ENCODE data around the gene CEACAM3. TPM values are rescaled to one million over a fixed set of nuclear protein-coding genes. Genes with fewer than 3 reads are reported as not detected.

The CEACAM3 gene
- total and polyA plus RNA-seq, 2 of the 8 experiments (the other 6 are each of a cell fraction or from before 2014, with no cell fraction given): not detected

GRCh38 chr19:41755328-41755913 is 41.0 kb upstream of the CEACAM3 start, which contains the start of gene CEACAM6:
Gene CEACAM6 (plus strand): TSS chr19:41755530. CDS start chr19:41755639, 109 bp downstream.
- Histone ChIP-seq H3K14ac (ENCODE audit: insufficient read length) (no peak within 1 kb of the TSS), H3K4ac (replicated peaks; ENCODE audit: insufficient read length, low read depth, low read length) (no peak within 1 kb of the TSS), H3K9ac (replicated peaks in 1 of 4; ENCODE audit: extremely low read depth in 1 of 4, low read depth in 3 of 4, low read length in 3 of 4) (no peak within 1 kb of the TSS), H2BK15ac (ENCODE audit: low read length) (no peak within 1 kb of the TSS), H3K79me2 (ENCODE audit: control insufficient read depth in 1 of 2, insufficient read depth in 2 of 2, low read length in 2 of 2) (no peaks in the 10 kb centered on the region), H2AK5ac (ENCODE audit: low read depth, low read length) (no peak within 1 kb of the TSS), H2BK12ac (ENCODE audit: low read depth, low read length) (no peak within 1 kb of the TSS), H3K4me3 (ENCODE audit: extremely low read depth in 1 of 4, insufficient read depth in 2 of 4, low read depth in 3 of 4, low read length in 4 of 4) (no peak within 1 kb of the TSS), H2BK120ac (replicated peaks; ENCODE audit: low read depth, low read length) (no peak within 1 kb of the TSS), H3K9me3 (ENCODE audit: insufficient read depth in 2 of 2, low read depth in 1 of 2, low read length in 1 of 2) (peaks cover 35 to 77% of the 10 kb centered on the region in 2 experiments), H3K56ac (replicated peaks; ENCODE audit: insufficient read length, low read depth, low read length) (no peak within 1 kb of the TSS), H4K91ac (replicated peaks; ENCODE audit: insufficient read length, low read length) (no peak within 1 kb of the TSS), H4K20me1 (replicated peaks in 1 of 2; ENCODE audit: control insufficient read depth in 1 of 2, insufficient read depth in 2 of 2, low read length in 2 of 2) (no peaks in the 10 kb centered on the region), H4K8ac (ENCODE audit: extremely low read depth, insufficient read depth, low read length) (no peak within 1 kb of the TSS), H4K5ac (ENCODE audit: insufficient read length, low read depth, low read length) (no peak within 1 kb of the TSS), H3K36me3 (ENCODE audit: control insufficient read depth in 2 of 4, insufficient read depth in 4 of 4, low read length in 3 of 4) (no peaks in the 10 kb centered on the region), H3K4me1 (replicated peaks in 1 of 4; ENCODE audit: control insufficient read depth in 3 of 4, insufficient read depth in 4 of 4, low read length in 3 of 4) (no peaks in the 10 kb centered on the region), H3K79me1 (ENCODE audit: low read depth, low read length) (no peaks in the 10 kb centered on the region), H2BK20ac (ENCODE audit: low read length) (no peak within 1 kb of the TSS), H3K23ac (ENCODE audit: insufficient read length) (no peak within 1 kb of the TSS), H3K27ac (ENCODE audit: low read depth, low read length) (no peak within 1 kb of the TSS), H3K23me2 (ENCODE audit: low read depth, low read length) (no peaks in the 10 kb centered on the region), H2BK5ac (ENCODE audit: low read depth, low read length) (no peak within 1 kb of the TSS), H3K18ac (ENCODE audit: extremely low read depth, low read length) (no peak within 1 kb of the TSS), H3K4me2 (ENCODE audit: insufficient read depth in 1 of 2, low read depth in 2 of 2, low read length in 2 of 2) (no peak within 1 kb of the TSS), H3K27me3 (replicated peaks in 1 of 4; ENCODE audit: control insufficient read depth in 3 of 4, extremely low read depth in 1 of 4, insufficient read depth in 3 of 4, low read length in 3 of 4) (no peaks in the 10 kb centered on the region), H2AFZ (ENCODE audit: low read length) (no peak within 1 kb of the TSS)
- ChIA-PET POLR2A (ENCODE audit: partially characterized antibody) (no interaction called here), CTCF (ENCODE audit: partially characterized antibody) (interaction anchor here (0.8 to 3.0 kb wide), 4 partner anchors 9 to 81 kb away, joined by 3 to 13 read pairs (median 6); no protein-coding TSS in a partner anchor)
- DNase-seq (ENCODE audit: low read depth in 1 of 2, low spot score in 2 of 2) (no peak), FAIRE-seq (no peak)
- 40% methylated on average over 3 of the region's 3 CpGs; no CpG with 5 or more reads in 1 of the 2 experiments for WGBS, 2 experiments (ENCODE audit: extremely low coverage in 1 of 2, insufficient coverage in 1 of 2, insufficient read length in 1 of 2, insufficient replicate concordance in 2 of 2, low coverage in 1 of 2, low lambda C conversion rate in 2 of 2, missing lambda C conversion rate in 1 of 2)
- TF ChIP-seq SP2 (IDR thresholded peaks at IDR 0.05; ENCODE audit: low read length): no peak
- no peak for TF ChIP-seq SP4 (IDR thresholded peaks at IDR 0.05; ENCODE audit: low read length)
- no peak for TF ChIP-seq KDM5A (IDR thresholded peaks at IDR 0.05; ENCODE audit: low read length)
- TF ChIP-seq RBBP5 (IDR thresholded peaks at IDR 0.05; ENCODE audit: borderline replicate concordance, low read depth, low read length): no peak
- no peak for TF ChIP-seq RFX5 (IDR thresholded peaks at IDR 0.05; ENCODE audit: borderline replicate concordance, low read depth, low read length)

All from H1 (cell line).